ENCODE measurements around the gene TTC13.
"Not testable (repeated sequence)": the region's sequence is repeated elsewhere in the genome, so short reads cannot be mapped to it uniquely, and the experiment has no call there.

Gene TTC13, protein sequence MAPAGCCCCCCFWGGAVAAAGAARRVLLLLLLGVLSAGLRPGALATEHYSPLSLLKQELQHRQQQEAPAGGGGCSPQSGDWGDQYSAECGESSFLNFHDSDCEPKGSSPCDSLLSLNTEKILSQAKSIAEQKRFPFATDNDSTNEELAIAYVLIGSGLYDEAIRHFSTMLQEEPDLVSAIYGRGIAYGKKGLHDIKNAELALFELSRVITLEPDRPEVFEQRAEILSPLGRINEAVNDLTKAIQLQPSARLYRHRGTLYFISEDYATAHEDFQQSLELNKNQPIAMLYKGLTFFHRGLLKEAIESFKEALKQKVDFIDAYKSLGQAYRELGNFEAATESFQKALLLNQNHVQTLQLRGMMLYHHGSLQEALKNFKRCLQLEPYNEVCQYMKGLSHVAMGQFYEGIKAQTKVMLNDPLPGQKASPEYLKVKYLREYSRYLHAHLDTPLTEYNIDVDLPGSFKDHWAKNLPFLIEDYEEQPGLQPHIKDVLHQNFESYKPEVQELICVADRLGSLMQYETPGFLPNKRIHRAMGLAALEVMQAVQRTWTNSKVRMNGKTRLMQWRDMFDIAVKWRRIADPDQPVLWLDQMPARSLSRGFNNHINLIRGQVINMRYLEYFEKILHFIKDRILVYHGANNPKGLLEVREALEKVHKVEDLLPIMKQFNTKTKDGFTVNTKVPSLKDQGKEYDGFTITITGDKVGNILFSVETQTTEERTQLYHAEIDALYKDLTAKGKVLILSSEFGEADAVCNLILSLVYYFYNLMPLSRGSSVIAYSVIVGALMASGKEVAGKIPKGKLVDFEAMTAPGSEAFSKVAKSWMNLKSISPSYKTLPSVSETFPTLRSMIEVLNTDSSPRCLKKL

DNA sequence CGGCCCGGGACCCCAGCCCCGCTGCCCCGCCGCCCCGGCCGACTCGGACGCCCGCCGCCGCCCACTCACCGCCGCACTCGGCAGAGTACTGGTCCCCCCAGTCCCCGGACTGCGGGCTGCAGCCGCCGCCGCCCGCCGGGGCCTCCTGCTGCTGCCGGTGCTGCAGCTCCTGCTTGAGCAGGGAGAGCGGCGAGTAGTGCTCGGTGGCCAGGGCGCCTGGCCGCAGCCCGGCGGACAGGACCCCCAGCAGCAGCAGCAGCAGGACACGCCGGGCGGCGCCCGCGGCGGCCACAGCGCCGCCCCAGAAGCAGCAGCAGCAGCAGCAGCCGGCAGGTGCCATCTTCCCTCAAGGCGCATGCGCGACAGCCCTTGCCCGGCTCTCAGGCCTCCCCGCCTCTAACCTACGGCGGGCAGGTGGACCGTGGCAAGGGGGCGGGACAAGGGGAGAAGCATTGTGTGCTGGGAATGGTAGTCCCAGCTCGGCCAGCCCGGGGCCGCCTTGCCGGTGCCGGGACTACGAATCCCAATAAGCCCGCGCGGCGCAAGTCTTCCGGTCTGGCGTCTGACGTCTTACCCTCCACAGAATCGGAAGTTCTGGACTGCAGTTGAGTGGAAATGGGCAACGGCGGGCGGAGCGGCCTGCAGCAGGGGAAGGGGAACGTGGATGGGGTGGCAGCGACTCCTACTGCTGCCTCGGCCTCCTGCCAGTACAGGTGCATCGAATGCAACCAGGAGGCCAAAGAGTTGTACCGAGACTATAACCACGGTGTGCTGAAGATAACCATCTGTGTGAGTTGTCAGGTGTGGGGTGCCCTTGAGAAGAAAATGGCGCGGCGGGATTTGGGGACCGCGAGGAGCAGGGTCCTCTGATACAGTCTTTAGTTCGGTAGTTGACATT, at the start of gene TTC13, which contains the start of gene ARV1:
TTC13 (minus strand) TSS at position 371 of the 898 bp plus-strand sequence; CDS start at position 340, 31 bp downstream.
ARV1 (plus strand) TSS at position 604 of the 898 bp plus-strand sequence; CDS start at position 616, 12 bp downstream.
- FAIRE-seq = no peak
- TF ChIP-seq CTCF (IDR thresholded peaks at IDR 0.05; ENCODE audit: insufficient read depth, missing control alignments) = peak; percentile 50

DNA sequence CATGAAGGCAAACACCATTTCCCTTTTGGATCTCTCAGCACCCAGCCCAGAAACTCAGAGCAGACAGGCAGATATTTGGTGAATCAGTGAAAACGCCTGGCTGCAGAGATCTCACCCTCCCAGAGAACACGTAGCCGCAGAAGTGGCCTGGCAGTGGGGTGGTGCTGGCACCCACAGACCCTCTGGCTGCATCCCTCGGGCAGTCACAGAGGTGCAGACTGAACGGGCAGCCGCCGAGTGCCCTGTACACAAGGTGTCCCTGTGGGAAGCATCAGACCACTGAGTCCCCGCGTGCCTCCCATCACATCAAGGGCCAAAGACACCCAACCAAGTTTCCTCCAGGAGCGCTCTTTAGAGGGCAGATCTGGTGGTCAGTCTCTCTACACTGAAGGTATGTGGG, 49.3 kb upstream of the TTC13 start:
- DNase-seq (ENCODE audit: insufficient read length, low spot score) = no peak
- no peak for FAIRE-seq
- no peak for TF ChIP-seq CTCF (IDR thresholded peaks at IDR 0.05; ENCODE audit: insufficient read depth, missing control alignments)

More for the DNA sequence above, at the start of gene TTC13, which contains the start of gene ARV1:
- DNase-seq (ENCODE audit: insufficient read length, low spot score) = peak; percentile 98

DNA sequence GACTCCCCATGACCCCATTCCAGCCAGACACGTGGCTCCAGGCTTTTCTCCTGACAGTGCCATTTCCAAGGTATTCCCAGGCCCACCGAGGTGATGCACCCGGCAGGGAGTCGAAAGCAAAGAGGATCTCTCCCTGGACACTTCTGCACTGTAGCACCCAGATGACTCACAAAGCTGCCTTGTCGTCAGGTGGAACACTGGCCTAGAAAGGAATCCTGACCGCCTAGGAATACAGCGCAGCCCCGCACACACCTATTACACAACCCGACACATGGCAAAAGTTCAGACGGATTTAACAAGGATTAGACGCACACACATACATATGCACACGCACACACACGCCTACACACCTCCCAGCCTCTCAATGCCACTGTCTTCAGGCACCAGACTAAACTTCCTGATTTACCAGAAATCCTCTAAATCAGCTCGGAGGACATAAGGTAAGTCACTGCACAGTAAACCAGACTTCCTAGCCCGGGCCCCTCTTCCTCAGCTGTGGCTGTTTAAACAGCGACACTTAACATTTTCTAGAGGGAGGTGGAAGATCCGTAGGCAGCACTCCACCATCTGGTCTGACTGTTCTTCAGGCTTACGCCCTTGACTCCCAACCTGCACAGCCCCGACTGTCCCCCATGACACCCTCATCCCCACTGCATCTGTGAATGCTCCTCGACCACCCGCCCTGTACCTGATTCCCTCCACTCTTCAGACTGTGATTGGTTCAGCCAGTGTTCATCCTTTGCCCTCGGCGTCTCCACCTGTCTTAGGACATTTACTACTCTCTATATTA, 48.7 kb upstream of the TTC13 start:
- FAIRE-seq (no peak), DNase-seq (ENCODE audit: insufficient read length, low spot score) (no peak)
- no peak for TF ChIP-seq CTCF (IDR thresholded peaks at IDR 0.05; ENCODE audit: insufficient read depth, missing control alignments)

- FAIRE-seq (no peak), DNase-seq (ENCODE audit: insufficient read length, low spot score) (no peak)
- no peak for TF ChIP-seq CTCF (IDR thresholded peaks at IDR 0.05; ENCODE audit: insufficient read depth, missing control alignments)
Observed at GRCh38 chr1:231026576-231026975, 47.9 kb upstream of the TTC13 start.

DNA sequence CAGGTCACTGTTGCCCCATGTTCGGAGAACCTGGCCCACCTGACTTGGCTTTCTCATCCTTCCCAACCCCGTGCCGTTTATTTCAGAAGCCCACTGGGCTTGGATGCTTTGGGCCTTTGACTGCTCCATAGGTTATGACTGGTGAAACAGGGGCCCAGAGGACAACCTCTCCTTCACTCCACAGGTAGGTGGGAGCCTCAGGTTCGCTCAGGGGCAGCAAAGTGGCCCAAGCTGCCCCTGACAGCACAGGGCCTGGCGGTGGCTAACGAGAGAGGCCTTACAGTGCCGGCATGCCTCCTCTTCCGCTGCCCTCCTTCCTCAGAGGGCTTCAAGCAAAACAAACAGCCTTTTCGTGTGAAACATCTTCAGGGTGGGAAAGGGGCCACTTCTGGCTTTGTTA, 44.5 kb upstream of the TTC13 start:
- DNase-seq (ENCODE audit: insufficient read length, low spot score) (no peak), FAIRE-seq (no peak)
- no peak for TF ChIP-seq CTCF (IDR thresholded peaks at IDR 0.05; ENCODE audit: insufficient read depth, missing control alignments)

- DNase-seq (ENCODE audit: insufficient read length, low spot score); FAIRE-seq: not testable (repeated sequence)
Observed at GRCh38 chr1:231022543-231022942, 43.9 kb upstream of the TTC13 start.

Measured in D721Med (cell line).